Activated CD4-positive, alpha-beta T cell treated with anti-CD3 and anti-CD28 coated beads, Interleukin-2, amount 50 U/mL, for 4 hours (primary cell): ENCODE measurements around the gene APPBP2.
"Not testable (repeated sequence)": the region's sequence is repeated elsewhere in the genome, so short reads cannot be mapped to it uniquely, and the experiment has no call there.

Source experiments
- DNase-seq, 2 experiments: peaks; one replicate each; pipeline ENCODE4 v3.0.0-alpha.2; 2020

Gene APPBP2

DNA sequence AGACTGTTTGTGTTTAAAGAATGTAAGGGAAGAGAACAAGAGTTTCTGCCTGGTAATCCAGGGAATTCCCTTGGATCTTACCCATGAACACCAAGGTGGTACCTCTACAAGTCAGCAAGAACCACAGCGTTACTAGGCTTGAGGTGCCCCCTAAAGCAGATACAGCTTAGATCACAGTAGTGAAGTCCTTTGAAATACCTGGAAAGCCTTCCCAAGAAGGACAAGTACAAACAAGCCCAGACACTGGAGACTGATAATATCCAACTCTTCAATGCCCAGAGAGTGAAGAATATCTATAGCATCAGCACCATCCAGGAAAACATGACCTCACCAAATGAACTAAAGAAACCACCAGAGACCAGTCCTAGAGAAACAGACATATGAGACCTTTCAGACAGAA, 3.8 kb upstream of the APPBP2 start:
- no peak for DNase-seq

DNA sequence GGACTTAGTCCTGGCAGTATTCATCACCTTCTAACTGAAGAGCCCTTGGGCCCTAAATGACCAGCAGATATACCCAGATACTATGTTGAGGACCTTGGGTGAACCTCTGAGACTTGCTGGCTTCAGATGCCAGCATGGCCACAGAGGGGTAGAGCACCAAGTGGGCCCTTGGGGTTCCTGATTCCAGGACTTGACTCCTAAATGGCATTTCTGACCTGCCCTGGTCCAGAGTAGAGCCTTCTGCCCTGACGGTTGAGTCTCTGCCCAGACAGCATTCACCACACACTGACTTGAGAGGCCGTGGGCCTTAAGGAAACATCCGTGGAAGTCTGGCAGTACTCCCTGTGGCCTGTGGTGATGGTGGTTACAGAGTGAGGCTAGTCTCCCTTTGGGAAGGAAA, 2.8 kb upstream of the APPBP2 start:
- no peak for DNase-seq

DNA sequence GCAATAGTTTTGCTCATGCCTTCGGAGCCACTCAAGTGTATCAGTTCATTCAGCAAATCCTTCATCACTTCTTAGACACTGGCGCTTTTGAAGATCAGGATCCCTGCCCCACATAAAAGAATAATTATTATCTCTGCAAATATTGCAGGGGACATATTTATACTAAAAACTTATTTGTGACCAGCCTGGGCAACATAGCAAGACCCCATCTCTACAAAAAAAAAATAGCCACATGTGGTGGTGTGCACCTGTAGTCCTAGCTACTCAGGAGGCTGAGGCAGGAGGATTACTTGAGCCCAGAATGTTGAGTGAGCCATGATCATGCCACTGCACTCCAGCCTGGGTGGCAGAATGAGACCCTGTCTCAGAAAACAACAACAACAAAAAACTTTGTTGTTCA, 1.7 kb upstream of the APPBP2 start:
- no peak for DNase-seq

DNA sequence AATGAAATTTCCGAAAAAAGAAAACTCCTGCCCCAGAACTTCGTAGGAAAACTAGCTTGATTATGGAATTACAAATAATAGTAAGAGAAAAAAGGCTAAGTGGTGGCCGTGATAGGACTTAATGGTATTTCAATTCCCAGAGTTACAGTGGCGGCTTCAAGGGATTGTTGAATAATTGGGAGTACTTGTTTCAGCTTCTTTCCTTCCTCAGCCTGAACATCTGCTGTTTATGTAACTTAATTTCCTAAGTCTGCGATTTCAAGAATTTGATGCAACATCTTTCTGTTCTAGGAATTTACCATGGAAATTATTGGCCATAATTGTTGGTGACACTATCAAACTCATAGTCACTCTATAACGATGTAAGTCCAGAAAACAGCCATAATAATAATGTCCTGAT, 684 bp upstream of the APPBP2 start:
- no peak for DNase-seq

DNA sequence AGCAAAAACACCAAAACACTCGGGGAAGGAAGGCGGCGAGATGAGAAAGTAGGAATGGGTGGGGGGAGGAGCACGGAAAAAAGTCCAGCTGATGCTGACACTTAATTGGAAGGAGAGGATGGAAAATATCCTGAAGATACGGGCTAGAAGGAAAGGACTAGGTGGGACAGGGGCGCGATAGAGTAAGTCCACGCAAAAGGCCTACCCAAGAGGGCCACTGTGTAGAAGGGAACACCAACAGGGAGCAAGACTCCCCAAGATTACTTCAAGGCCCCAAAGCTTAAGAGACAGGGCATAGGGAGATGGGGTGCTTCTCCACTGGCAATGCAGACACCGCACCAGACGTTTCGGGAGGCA, 736 bp downstream of the APPBP2 start:
- no peak for DNase-seq

DNA sequence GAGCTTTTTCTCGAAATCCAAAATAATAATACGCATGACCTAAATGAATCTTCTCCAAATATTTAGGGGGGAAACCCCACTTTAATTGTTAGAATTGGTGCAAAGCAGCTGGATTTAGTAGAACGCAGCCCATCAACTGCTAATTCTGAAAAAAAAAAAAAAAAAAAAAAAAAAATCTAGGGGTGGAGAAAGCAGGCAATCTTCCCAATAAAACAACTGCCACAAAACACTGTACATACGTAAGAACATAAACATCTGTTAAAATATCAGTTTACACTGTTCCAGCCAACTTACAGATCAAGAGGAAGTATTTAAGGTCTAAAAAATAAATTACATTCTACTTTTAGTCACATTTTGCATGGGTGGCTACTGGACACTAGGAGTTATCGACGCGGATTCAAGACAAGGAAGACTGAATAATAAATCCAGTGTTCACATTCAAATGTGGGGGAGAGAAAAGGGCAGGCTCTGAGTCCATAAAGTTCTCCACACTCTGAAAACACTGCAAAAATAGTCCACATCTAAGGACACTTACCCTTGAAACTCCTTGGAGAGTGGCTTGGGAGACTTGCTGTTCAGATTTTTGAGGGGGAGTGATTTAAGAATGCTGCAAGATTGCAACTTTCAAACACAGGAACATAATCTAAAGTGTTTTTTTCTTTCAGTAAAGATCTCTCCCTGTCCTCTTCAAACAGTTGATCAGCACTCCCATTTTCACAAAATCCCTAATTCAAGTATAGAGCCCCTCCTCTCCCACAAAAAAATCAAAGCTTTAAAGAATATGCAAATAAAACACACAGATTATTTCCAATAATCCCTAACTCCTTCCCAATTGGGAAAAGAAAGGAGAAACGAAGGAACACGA, 1.3 kb downstream of the APPBP2 start:
- DNase-seq: no peak

DNA sequence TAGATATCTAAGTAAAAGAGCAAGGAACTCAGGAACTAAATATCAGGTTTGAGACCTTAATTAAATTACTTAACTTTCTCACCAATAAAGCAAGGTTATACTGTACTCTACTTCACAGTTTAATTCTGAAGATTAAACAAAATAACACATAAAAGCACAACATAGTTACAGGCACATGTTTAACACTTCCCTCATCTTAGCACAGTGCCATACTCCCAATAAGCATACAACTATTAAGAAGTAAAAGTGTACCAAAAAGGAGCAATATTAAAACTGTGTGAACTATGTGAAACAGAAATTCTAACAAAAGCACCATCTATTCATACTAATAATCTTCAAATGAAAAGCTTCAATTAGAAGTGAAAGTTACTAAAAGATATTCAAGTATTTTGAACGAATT, 2.2 kb downstream of the APPBP2 start:
- DNase-seq: no peak

DNA sequence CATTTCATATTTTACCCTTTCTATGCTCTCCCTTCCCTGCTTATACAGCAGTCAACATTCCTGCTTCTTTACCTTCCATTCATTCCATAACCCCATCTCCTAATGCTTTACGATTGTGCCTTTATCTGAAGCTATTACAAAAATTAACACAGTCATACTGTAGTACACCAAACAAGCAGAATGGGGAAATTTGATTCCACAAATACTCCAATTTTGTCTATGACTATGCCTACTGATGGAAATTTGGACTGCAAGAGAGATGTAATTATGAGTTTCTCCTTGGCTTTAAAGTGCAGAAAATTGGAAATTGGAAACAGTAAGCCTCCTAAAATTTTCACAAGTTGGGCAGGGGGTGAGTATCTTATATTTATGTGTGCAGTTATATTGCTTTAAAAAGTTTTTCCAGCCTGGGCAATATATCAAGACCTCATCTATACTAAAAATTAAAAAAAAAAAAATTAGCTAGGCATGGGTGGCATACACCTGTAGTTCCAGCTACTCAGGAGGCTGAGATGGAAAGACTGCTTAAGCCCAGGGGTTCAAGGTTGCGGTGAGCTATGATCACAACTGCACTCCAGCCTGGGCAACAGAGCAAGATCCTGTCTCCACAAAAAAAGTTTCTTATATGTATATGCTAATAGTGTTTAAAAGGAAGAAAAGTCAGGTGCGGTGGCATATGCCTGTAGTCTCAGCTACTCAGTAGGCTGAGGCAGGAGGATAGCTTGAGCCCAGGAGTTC, 3.0 kb downstream of the APPBP2 start:
- no peak for DNase-seq

DNA sequence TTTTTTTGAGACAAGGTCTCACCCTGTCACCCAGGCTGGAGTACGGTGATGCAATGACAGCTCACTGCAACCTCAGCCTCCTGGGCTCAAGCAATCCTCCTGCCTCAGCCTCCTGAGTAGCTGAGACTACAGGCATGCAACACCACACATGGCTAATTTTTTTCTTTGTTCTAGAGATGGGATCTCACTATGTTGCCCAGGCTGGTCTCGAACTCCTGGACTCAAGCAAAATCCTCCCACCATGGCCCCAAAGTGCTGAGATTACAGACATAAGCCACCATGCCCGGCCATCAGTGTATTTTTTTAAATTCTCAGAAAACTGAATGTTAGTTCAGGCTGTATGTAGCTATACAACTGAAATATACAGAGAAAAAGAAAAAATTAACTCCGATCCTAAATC, 6.2 kb downstream of the APPBP2 start:
- DNase-seq: no peak

DNA sequence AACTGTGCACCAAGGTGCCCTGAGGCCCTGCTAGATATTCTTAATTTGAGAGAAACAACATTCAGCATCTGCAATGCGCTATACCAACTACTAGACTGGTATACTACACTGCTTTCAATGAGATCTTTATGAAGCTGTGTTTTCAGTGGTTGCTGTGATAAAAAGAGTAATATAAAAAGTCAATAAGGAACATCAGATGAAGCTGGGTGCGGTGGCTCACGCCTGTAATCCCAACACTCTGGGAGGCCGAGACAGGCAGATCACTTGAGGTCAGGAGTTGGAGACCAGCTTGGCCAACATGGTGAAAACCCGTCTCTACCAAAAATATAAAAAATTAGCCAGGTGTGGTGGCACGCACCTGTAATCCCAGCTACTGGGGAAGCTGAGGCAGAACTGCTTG, 10.4 kb downstream of the APPBP2 start:
- DNase-seq: not testable (repeated sequence)

DNA sequence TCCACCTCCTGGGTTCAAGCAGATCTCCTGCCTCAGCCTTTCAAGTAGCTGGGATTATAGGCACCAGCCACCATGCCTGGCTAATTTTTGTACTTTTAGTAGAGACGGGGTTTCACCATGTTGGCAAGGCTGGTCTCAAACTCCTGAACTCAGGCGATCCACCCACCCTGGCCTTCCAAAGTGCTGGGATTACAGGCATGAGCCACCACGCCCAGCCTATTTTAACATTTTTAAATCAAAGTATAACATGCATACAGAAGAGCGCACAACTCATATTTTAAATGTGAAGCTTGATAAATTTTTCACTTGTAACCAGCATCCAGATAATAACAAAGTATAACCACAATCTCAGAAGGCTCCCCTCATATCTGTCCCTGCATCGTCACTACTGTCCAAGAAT, 10.8 kb downstream of the APPBP2 start:
- not testable (repeated sequence) for DNase-seq

DNA sequence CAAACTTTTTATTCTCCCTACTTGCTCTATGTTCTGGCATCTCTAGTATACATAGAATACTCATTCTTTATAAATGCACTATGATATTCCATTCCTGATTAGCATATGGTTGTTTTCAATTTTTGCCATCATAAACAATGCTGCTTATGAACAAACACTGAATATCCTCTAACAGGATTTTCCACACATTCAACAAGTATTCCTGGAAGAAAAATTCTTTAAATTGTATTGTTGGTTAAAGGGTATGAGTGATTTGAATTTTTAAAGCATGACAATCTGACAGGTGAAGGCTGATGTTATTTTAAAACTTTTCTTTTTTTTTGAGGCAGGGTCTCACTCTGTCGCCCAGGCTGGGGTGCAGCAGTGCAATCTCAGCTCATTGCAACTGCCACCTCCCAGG, 11.5 kb downstream of the APPBP2 start:
- DNase-seq: no peak

DNA sequence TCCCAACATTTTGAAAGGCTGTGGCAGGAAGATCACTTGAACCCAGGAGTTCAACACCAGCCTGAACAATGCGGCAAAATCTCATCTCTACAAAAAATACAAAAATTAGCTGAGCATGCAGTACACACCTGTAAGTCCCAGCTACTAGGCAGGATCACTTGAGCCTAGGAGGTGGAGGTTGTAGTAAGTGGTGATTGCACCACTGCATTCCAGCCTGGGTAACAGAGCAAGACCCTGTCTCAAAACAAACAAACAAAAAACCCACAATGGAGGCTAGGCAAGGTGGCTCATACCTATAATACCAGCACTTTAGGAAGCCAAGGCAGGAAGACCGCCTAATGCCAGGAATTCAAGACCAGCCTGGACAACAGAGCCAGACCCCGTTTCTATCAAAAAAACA, 12.0 kb downstream of the APPBP2 start:
- no peak for DNase-seq

DNA sequence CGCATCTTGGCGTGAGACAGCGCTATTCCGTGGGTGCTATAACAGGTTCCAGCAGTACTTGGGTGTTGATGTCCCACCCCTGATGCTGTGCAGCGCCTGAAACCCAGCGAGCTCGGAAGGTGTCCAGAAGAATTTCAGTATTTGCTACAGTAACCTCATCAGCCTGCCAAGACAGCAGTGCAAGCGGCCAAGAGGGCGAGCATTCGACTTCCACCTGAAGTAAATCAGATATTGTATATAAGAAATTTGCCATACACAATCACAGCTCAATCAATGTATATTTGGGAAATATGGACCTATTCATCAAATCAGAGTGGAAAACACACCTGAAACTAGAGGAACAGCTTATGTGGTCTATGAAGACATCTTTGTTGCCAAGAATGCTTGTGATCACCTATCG, 13.0 kb downstream of the APPBP2 start:
- DNase-seq: no peak

DNA sequence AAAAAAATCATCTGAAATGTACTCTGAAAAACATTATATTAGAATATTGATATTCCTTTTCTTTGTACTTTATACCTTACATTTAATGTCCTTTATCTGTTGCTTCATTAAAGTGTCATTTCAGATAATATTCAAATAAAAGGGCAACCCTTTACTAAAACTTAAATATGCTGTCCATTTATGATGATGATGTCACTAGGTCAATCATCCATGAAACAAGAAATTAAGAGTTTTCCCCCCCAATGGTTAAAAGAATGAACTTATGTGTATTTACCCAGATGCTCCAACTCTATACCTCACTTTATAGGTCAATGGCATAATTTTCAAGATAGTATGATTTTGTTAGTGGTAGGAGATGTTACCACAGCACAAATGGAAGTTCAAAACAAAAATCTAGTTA, 15.3 kb downstream of the APPBP2 start:
- DNase-seq: no peak

DNA sequence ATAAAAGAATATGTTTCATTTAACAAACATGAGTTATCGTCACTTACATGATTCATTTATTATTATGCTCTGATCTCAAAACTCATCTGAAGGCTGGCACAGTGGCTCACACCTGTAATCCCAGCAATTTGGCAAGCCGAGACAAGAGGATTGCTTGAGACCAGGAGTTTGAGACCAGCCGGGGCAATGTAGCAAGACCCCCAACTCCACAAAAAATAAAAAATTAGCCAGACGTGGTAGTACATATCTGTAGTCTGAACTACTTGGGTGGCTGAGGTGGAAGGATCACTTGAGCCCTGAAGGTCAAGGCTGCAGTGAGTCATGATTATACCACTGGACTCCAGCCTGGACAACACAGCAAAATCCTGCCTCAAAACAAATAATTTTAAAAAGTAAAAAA, 16.0 kb downstream of the APPBP2 start:
- DNase-seq: no peak

DNA sequence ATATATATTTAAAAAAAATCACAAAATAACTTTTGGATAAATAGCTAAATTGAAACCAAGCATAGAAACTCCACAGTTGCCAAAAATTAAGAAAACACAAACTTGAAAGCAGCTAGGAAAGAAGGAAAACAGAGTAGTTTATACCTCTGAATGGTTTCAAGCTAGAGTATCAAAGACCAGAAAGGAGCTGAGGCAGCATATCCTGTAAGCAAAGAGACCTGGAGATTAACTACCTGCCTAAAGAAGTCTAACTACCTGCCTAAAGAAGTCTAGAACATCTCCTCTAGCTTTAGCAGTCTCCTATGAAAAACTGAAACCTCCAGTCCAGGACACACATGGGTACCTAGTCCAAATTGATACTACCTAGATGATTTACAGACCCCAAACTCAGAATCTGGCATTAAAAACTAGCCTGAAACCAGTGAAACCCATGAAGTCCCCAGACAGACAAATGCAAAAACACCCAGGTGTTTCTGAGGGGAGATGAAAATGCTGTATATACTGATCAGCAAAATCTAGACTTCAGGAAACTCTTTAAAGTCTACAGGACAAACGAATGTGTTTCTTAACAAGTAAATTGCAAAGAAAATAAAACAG, 17.6 kb downstream of the APPBP2 start:
- no peak for DNase-seq

DNA sequence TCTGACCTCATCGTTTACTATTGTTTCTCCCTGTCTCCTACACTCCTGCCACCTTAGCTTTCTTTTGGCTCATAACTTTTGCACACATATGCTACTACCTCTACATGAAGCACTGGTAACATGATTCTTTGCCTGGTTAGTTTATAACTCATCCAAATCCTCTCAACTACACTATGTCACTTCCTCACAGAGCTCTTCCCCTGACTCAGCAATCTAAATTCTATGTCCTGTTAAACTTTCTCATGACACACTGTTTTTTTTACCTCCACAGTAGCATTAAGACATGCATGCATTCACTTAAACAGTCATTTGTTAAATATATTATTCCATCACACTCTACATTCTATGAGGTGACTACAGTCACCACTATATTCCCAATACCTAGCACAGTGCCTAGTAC, 19.7 kb downstream of the APPBP2 start:
- no peak for DNase-seq

DNA sequence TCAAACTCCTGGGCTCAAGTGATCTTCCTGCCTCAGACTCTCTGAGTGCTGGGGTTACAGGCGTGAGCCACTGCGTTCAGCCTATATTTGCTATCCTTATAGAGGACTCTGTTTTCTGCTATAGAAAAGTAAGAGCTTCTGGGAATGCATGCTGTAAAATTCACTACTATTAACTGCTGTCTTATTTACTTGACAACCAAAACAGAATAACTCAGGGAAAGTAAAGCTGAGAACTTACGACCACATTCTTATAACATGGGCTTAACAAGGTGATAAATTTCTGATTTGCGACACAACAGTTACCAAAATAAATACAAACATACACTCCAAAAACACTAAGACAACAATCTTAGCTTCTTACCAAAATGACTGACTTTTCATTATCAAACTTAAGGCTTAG, 23.9 kb downstream of the APPBP2 start:
- DNase-seq: no peak

DNA sequence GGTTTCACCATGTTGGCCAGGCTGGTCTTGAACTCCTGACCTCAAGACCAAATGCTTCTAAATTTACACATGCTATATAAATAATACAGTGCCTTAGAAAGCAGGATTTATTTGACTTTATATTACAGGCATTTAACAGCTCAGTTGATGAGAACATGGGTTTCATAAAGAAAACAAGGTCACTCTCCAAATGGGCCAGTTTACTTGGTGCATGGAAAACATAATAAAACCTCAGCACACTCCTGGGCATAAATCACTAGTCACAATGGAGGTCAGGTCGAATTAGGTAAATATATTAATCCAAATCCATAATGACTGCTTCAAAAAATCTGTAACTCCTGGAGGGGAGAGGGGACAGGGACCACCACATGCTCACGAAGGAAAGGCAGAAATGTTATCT, 24.5 kb downstream of the APPBP2 start:
- no peak for DNase-seq

DNA sequence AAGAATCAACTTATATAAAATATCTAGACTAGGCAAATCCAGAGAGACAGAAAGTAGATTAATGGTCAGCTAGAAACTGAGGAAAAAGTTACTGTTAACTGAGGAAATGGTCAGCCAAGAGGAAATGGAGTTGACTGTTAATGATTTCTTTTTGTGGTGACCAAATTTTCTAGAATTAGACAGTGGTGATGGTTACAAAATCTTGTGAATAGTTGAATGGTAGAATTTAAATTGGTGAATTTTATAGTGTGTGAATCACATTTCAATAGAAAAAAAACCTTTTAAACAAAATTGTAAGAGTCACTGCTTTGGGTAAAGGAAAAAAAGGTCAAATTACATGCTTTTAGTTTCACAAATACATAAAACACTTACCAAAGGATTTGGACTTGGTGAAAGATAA, 30.0 kb downstream of the APPBP2 start:
- DNase-seq: no peak

DNA sequence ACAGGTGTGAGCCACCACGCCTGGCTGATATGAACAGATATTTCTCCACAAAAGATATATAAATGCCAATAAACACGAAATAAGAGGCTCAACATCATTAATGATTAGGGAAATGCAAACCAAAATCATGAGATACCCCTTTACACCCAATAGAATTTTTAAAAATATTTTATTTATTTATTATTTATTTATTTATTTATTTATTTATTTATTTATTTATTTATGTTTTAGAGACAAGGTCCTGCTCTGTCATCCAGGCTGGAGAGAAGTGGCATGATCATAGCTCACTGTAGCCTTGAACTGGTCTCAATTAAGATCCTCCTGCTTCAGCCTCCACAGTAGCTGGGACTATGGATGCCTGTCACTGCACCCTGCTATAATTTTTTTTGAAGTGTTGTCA, 30.8 kb downstream of the APPBP2 start:
- DNase-seq: no peak

DNA sequence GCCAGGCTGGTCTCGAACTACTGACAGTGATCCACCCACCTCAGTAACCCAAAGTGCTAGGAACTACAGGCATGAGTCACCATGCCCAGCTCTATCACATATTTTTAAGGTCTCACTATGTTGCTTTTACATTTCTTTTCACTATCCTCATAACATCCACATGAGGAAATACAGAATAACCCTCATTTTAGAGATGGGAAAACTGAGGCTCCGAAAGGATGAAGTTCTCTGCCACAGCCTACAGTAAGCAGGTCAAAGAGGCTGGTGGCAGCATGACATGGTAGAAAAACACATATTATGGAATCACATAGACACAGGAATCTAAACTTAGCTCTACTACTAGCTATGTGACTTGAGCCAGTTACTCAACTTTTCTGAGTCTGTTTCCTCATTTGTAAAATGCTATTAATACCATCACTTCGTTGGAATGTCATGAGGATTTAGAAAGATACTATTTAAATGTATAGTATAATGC, 32.2 kb downstream of the APPBP2 start:
- no peak for DNase-seq

DNA sequence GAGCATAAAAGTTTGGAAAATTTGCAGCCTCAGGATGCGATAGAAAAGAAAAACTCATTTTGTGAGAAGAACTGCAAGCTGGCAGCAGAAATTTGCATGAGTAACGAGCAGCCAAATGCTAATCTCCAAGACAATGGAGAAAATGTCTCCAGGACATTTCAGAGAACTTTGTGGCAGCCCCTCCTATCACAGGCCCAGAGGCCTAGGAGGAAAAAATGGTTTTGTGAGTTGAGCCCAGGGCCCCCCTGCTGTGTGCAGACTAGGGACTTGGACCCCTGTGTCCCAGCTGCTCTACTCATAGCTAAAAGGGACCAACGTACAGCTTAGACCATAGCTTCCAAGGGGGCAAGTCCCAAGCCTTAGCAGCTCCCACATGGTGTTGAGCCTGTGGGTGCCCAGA, 34.3 kb downstream of the APPBP2 start:
- no peak for DNase-seq
